ENCODE results near the gene AOAH.
"Not testable (repeated sequence)": the region's sequence is repeated elsewhere in the genome, so short reads cannot be mapped to it uniquely, and the experiment has no call there.

AOAH gene

DNA sequence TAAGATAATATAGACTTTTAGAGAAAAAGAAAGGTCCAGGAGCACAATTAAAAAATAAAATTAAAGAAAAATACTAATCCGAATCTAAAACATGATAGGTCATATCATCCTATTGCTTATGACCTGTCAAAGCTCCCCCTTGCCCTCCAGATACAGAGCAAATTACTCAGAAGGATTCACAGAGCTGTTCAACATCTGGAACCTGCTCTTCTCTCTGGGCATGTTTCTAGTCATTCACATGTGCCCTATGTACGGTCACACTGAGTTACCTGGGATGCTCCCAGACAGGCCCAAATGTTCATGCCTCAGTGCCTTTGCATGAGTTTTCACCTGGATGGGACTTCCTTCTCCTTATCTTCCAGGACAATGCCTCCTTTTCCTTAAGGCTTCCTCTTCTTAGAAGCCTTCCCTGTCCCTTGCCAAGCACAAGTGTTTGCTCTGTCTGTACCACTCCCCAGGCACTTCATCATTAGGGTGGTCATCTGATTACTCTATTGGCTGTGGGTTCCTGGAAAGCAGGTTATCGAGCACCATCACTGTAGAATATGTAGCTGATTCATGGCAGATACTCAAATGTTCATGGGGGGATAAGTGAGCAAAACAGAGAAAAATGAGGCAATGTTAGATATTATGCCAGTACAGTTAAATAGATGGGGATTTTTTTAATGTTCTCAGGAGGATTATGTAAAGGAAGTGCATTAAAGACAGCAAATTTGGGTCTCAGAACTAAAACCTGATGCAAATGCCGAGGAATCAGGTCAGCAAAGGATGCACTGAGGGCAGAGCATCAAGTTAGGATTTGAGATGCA is 12.0 kb upstream of the AOAH start:
- DNase-seq: no peak

GRCh38 chr7:36735172-36735571 is 10.9 kb upstream of the AOAH start:
- DNase-seq: no peak

DNA sequence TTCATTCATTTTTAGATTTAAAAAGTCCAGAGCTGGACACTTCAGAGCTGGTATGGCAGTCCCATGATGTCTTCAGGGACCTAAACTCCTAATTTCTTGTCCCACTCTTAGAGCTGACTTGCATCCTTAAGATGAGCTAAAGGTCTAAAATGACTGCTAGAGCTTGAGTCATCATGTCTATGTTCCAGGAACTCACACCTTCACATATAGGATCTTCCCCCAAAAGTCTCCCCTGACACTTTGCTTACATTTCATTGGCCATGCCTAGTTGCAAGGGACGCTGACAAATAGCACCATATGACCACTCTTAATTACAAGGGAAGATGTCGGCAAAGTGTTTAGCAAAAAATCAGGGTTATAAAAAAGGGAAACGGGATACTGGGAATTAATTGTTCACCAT is 10.4 kb upstream of the AOAH start:
- DNase-seq: no peak

GRCh38 chr7:36733411-36733810 is 9.1 kb upstream of the AOAH start:
- no peak for DNase-seq

GRCh38 chr7:36732806-36733205 is 8.5 kb upstream of the AOAH start:
- no peak for DNase-seq

- no peak for DNase-seq
Observed at GRCh38 chr7:36730046-36730445, 5.8 kb upstream of the AOAH start.

- no peak for DNase-seq
Observed at GRCh38 chr7:36728143-36728542, 3.8 kb upstream of the AOAH start.

DNA sequence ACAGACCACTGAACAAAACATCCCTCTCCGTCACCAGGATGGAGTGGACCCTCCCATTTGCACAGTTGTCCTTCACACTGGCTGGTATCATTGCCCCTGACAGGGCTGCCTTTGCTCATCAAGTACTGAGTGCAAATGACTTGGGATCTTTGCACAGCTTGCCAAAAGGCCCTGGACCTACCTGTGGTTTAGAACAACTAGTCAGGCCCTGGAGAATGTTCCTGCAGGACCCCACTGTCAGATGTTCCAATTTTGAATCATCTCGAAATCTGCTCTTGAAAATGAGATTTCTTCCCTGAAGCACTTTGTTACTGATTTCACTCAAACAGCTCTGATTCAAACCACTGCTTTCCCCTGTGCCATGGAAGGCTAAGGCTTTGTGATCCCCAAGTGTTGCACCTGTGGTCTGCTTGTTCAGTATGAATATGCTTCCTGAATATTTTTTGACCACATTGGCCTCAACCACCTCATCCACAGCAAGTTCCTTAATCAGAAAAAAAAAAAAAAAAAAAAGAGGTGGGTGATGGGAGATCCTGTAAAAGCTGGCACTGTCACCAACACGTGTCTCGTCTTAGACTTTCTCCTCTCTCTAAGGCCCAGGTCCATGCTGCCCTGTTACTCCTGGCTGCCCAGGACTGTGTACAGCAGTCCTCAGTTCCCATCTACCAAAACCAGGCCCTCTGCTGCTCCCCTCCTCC is 2.7 kb upstream of the AOAH start:
- DNase-seq: no peak

DNA sequence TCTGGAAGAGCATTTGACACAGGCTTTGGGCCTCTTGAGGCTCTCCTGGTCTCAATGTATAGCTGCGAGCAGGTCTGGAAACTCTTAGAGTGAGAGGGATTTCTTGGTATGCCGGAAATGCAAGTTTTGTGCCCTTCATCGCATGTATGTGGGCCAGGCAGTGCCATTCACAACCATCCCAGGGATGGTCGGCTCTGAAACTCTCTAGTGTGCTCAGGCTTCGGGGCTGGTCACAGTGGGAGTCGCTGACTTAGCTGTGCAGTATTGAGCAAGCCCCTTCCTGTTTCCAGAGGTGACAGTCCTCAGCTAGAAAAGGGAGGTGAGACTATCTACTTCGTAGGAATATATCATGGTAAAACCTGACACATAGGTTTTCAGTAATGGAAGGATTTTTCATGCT is 2.0 kb upstream of the AOAH start:
- no peak for DNase-seq

DNA sequence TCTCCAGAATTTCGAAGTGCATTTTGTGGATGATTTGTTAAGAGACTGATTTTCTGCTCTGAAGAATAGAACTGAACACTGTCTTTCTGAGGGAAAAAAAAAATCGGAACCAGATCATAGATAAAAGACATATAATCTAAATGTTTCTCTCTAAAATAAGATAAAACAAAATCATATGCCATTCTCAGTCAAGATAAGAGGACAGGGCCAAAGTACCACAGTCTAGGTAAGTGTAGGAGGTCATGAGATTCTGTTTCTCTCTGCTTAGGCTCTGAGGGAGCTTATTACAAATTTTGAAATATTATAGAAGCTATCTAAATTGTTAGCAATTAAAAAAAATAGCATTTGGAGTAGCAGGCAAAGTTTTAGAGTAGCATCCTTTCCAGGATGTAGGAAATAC is 702 bp upstream of the AOAH start:
- DNase-seq: no peak

DNA sequence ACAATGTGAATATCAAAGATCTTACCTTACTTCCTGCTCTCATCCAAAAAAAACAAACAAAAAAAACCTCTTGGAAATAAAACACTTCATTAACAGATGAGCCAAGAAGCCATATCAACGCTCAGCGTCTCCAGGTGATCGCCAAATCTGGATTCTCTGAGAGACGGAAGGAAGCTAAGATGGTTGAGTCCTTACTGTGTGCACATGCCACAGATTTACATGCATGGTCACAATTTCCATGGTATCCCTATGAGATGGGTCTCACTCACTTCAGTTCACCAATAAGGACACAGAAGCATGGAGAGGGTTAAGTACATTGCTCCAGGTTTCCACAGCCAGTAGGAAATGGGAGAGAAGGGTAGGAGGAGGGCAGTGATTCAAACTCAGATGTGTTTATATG is 1.0 kb downstream of the AOAH start:
- DNase-seq: no peak

DNA sequence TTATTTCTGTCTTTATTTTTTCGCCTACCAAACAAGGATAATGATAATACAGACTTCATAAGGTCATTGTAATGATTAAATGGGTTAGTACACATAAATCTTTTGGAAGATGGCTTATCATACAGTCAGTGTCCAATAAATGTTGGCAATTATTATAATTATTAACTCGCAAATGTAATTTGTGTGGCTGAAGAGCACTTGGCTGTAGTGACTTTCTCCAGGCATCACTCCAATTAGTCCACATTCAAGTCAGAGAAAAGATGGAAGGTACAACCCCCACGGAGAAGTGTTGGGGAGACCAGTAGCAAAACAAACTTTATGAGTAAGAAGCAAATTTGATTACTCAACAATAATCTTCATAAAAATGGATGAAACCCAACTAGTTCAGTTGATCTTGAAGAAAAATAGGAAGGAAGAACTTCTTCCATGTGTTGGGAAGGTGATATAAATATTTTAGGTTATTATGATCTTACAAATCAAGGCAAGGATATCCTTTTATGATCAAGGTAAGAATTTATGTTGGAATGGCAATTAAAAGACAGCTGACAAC is 5.1 kb downstream of the AOAH start:
- no peak for DNase-seq

GRCh38 chr7:36717586-36717985 is 6.7 kb downstream of the AOAH start:
- DNase-seq: no peak

- not testable (repeated sequence) for DNase-seq
Observed at GRCh38 chr7:36716802-36717201, 7.5 kb downstream of the AOAH start.

- DNase-seq: no peak
Observed at GRCh38 chr7:36712015-36712414, 12.3 kb downstream of the AOAH start.

GRCh38 chr7:36711256-36711655 is 13.0 kb downstream of the AOAH start:
- DNase-seq: no peak

GRCh38 chr7:36710186-36710791 is 14.0 kb downstream of the AOAH start:
- DNase-seq: no peak

GRCh38 chr7:36708767-36709166 is 15.5 kb downstream of the AOAH start:
- no peak for DNase-seq

DNA sequence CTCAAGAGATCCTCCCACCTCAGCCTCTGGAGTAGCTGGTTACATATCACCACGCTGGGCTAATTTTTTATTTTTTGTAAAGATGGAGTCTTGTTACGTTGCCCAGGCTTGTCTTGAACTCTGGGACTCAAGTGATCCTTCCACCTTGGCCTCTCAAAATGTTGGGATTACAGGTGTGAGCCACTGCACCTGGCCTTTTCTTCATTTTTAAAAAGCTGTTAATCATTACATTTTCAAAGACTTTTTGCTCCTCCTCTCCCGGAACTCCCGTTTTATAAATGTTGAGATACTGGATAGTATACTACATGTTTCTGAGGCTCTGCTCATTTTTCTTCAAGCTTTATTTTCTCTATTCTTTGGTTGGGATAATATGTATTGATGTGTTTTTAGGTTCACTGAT is 16.4 kb downstream of the AOAH start:
- DNase-seq: no peak

GRCh38 chr7:36707465-36707864 is 16.8 kb downstream of the AOAH start:
- DNase-seq: no peak

- not testable (repeated sequence) for DNase-seq
Observed at GRCh38 chr7:36703860-36704259, 20.4 kb downstream of the AOAH start.

GRCh38 chr7:36692456-36692855 is 31.8 kb downstream of the AOAH start:
- DNase-seq: no peak

DNA sequence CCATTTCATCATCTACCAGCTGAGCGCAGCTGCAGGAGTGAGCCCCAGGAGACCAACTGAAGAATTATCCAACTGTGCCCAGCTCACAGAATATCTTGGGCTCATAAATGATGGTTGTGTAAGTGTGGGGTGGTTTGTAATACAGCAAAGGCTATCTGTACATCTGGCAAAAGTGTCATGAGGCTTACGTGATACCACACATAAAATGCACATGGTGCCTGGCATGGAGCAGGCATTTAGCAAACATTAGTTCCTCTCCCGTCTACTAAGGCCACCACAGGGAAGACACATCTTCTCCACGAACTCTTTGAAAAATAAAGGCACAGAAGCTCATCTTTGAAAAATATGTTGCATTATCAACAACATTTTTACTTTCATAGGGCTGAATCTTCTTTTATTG is 32.3 kb downstream of the AOAH start:
- no peak for DNase-seq
